Measurements from ENCODE around the gene NAA25.

NAA25 gene

GRCh38 chr12:112126000-112126438 is 17.4 kb upstream of the NAA25 start:
- Histone ChIP-seq H3K27me3 (ENCODE audit: insufficient read depth, low read length, poor library complexity) (peaks cover 9% of the 10 kb centered on the region), H4K20me1 (ENCODE audit: insufficient read depth, low read length) (peaks cover 11% of the 10 kb centered on the region), H3K4me3 (ENCODE audit: low read depth in 1 of 2, low read length in 2 of 2) (peak overlapping the region; percentile 72 to 85), H3K27ac (ENCODE audit: low read length) (peak overlapping the region; percentile 86), H3K79me2 (ENCODE audit: insufficient read depth, low read length) (peaks cover 43% of the 10 kb centered on the region), H3K9ac (ENCODE audit: low read depth, low read length) (peak overlapping the region; percentile 87), H3K4me2 (ENCODE audit: insufficient read depth, low read length) (peak overlapping the region; percentile 85), H2AFZ (ENCODE audit: low read depth, low read length) (peak overlapping the region; percentile 91), H3K36me3 (ENCODE audit: insufficient read depth, low read length) (no peaks in the 10 kb centered on the region; the same call in 1 of the 2 replicates), H3K4me1 (ENCODE audit: insufficient read depth, low read length) (peaks cover 55% of the 10 kb centered on the region), H3K9me3 (ENCODE audit: insufficient read depth, low read length, severe bottlenecking) (no peaks in the 10 kb centered on the region)
- TF ChIP-seq EZH2 (IDR thresholded peaks at IDR 0.05; ENCODE audit: borderline replicate concordance, low read depth, low read length, severe bottlenecking) (no peak), CTCF (IDR thresholded peaks at IDR 0.05; ENCODE audit: borderline replicate concordance, extremely low read depth, low read length, poor library complexity, severe bottlenecking) (no peak)
- no peak for DNase-seq
- ATAC-seq (ENCODE audit: insufficient read depth, low read depth): no peak

- H3K4me1 ChIP-seq (ENCODE audit: insufficient read depth, low read length): peaks cover 49% of the 10 kb centered on the region
- TF ChIP-seq EZH2 (IDR thresholded peaks at IDR 0.05; ENCODE audit: borderline replicate concordance, low read depth, low read length, severe bottlenecking) (no peak), CTCF (IDR thresholded peaks at IDR 0.05; ENCODE audit: borderline replicate concordance, extremely low read depth, low read length, poor library complexity, severe bottlenecking) (no peak)
- peaks cover 8% of the 10 kb centered on the region for H4K20me1 ChIP-seq (ENCODE audit: insufficient read depth, low read length)
Observed at GRCh38 chr12:112125250-112125999, 16.8 kb upstream of the NAA25 start, which contains the start of gene TRAFD1. Gene TRAFD1, plus strand, starts transcription at chr12:112125560. Its CDS starts 4,963 bp downstream, at chr12:112130523.

DNA sequence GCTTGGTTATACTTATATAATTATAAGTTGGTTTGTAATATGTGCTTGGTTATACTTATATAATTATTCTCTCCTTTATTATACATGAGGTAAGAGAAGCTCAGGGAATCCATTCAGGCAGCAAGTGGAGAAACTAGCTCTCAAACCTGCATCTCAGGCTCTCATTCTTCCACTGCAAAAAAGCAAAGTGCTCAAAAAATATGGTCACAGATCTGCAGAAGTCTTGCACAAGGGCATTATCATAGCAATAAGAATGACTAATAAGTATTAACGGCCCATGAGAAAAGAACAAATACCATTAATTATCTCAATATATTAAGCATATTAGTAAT is 16.3 kb upstream of the NAA25 start:
- Histone ChIP-seq H3K4me3 (ENCODE audit: low read depth in 1 of 2, low read length in 2 of 2) (no peak overlapping the region; a peak in 1 of 4 replicates), H3K9me3 (ENCODE audit: insufficient read depth, low read length, severe bottlenecking) (no peaks in the 10 kb centered on the region), H3K4me2 (ENCODE audit: insufficient read depth, low read length) (peak overlapping the region; percentile 85), H4K20me1 (ENCODE audit: insufficient read depth, low read length) (peaks cover 8% of the 10 kb centered on the region), H3K9ac (ENCODE audit: low read depth, low read length) (no peak overlapping the region), H3K36me3 (ENCODE audit: insufficient read depth, low read length) (no peaks in the 10 kb centered on the region; the same call in 1 of the 2 replicates), H3K4me1 (ENCODE audit: insufficient read depth, low read length) (peaks cover 43% of the 10 kb centered on the region), H3K79me2 (ENCODE audit: insufficient read depth, low read length) (peaks cover 41% of the 10 kb centered on the region), H3K27me3 (ENCODE audit: insufficient read depth, low read length, poor library complexity) (peaks cover 9% of the 10 kb centered on the region), H3K27ac (ENCODE audit: low read length) (no peak overlapping the region), H2AFZ (ENCODE audit: low read depth, low read length) (no peak overlapping the region)
- TF ChIP-seq CTCF (IDR thresholded peaks at IDR 0.05; ENCODE audit: borderline replicate concordance, extremely low read depth, low read length, poor library complexity, severe bottlenecking) (no peak), EZH2 (IDR thresholded peaks at IDR 0.05; ENCODE audit: borderline replicate concordance, low read depth, low read length, severe bottlenecking) (no peak)
- ATAC-seq (ENCODE audit: insufficient read depth, low read depth) (no peak), DNase-seq (no peak)

More at GRCh38 chr12:112125250-112125999, 16.8 kb upstream of the NAA25 start, which contains the start of gene TRAFD1:
- H3K9me3 ChIP-seq (ENCODE audit: insufficient read depth, low read length, severe bottlenecking): no peaks in the 10 kb centered on the region
- H3K27me3 ChIP-seq (ENCODE audit: insufficient read depth, low read length, poor library complexity): peaks cover 9% of the 10 kb centered on the region
- DNase-seq (peak; percentile 99), ATAC-seq (ENCODE audit: insufficient read depth, low read depth) (peak; percentile 99)
- peaks cover 41% of the 10 kb centered on the region for H3K79me2 ChIP-seq (ENCODE audit: insufficient read depth, low read length)
- H3K27ac ChIP-seq (ENCODE audit: low read length): peak within 1 kb of the TSS; percentile 86
- H3K4me2 ChIP-seq (ENCODE audit: insufficient read depth, low read length): peak within 1 kb of the TSS; percentile 85
- no peaks in the 10 kb centered on the region; the same call in 1 of the 2 replicates for H3K36me3 ChIP-seq (ENCODE audit: insufficient read depth, low read length)
- H3K9ac ChIP-seq (ENCODE audit: low read depth, low read length): peak within 1 kb of the TSS; percentile 87
- H2AFZ ChIP-seq (ENCODE audit: low read depth, low read length): peak within 1 kb of the TSS; percentile 91
- H3K4me3 ChIP-seq (ENCODE audit: low read depth in 1 of 2, low read length in 2 of 2): peak within 1 kb of the TSS; percentile 72 to 85

Measured in DND-41 (cell line).